Measurements from ENCODE around the gene MYPOP.

GRCh38 chr19:45866400-45867176 lies 35.8 kb downstream of the MYPOP start:
- TF ChIP-seq CTCF (IDR thresholded peaks at IDR 0.05) (no peak), POLR2A (IDR thresholded peaks at IDR 0.05) (no peak)

Data from adrenal gland (tissue), 5 donors.